Neural progenitor cell (in vitro differentiated cells): Measurements from ENCODE around the gene SLC35E1. TPM values are rescaled to one million over a fixed set of nuclear protein-coding genes. Genes with fewer than 3 reads are reported as not detected.

Source experiments
- DNase-seq: peaks from one replicate; pipeline ENCODE4 v3.0.0-alpha.2; 2016; ENCODE audit warnings: low spot score
- H2AFZ ChIP-seq: fragments of 200-600 bp; sonication (generic); replicated peaks from 2 replicates; pipeline ENCODE4 v1.6.1; 2016; ENCODE audit warnings: antibody characterized with exemption
- H3F3A ChIP-seq: fragments of 200-600 bp; sonication (generic); 2 replicates; pipeline ENCODE4 v1.6.1; 2016; ENCODE audit warnings: antibody characterized with exemption, low read depth
- H3K27ac ChIP-seq: fragments of 200-600 bp; sonication (generic); 2 replicates; pipeline ENCODE4 v1.5.1; 2016; ENCODE audit warnings: mild to moderate bottlenecking
- H3K27me3 ChIP-seq: fragments of 200-600 bp; sonication (generic); 2 replicates; pipeline ENCODE4 v1.6.1; 2016; ENCODE audit warnings: mild to moderate bottlenecking, moderate library complexity
- H3K36me3 ChIP-seq: fragments of 200-600 bp; sonication (generic); 2 replicates; pipeline ENCODE4 v1.5.1; 2016
- H3K4me1 ChIP-seq: fragments of 200-600 bp; sonication (generic); 2 replicates; pipeline ENCODE4 v1.6.1; 2016; ENCODE audit warnings: mixed run types
- H3K4me2 ChIP-seq: fragments of 200-600 bp; sonication (generic); 2 replicates; pipeline ENCODE4 v1.6.1; 2016
- H3K4me3 ChIP-seq: fragments of 200-600 bp; sonication (generic); 2 replicates; pipeline ENCODE4 v1.5.1; 2016
- H3K79me2 ChIP-seq: fragments of 200-600 bp; sonication (generic); 2 replicates; pipeline ENCODE4 v1.6.1; 2016; ENCODE audit warnings: low read depth
- H3K9ac ChIP-seq: fragments of 200-600 bp; sonication (generic); 2 replicates; pipeline ENCODE4 v1.6.1; 2016
- H3K9me3 ChIP-seq: fragments of 200-600 bp; sonication (generic); 2 replicates; pipeline ENCODE4 v1.5.1; 2016; ENCODE audit warnings: low read depth
- H4K20me1 ChIP-seq: fragments of 200-600 bp; sonication (generic); 2 replicates; pipeline ENCODE4 v1.6.1; 2016; ENCODE audit warnings: low read depth
- H3K27ac Mint-ChIP-seq: 3 replicates; pipeline ENCODE4 v1.8.0; 2021; ENCODE audit warnings: mixed read lengths
- H3K27me3 Mint-ChIP-seq: 2 replicates; pipeline ENCODE4 v1.8.0; 2022; ENCODE audit warnings: low read depth, mild to moderate bottlenecking, inconsistent platforms, moderate library complexity, mixed read lengths; ENCODE audit not compliant: insufficient read depth
- H3K36me3 Mint-ChIP-seq: 3 replicates; pipeline ENCODE4 v1.8.0; 2021; ENCODE audit warnings: mixed read lengths
- H3K4me1 Mint-ChIP-seq: 3 replicates; pipeline ENCODE4 v1.8.0; 2021; ENCODE audit warnings: mixed read lengths
- H3K4me3 Mint-ChIP-seq: 3 replicates; pipeline ENCODE4 v1.8.0; 2021; ENCODE audit warnings: mild to moderate bottlenecking, moderate library complexity, mixed read lengths
- H3K9me3 Mint-ChIP-seq: 3 replicates; pipeline ENCODE4 v1.8.0; 2020; ENCODE audit warnings: mixed read lengths
- CTCF ChIP-seq: fragments of 200-600 bp; sonication (generic); IDR thresholded peaks from 2 replicates; pipeline ENCODE4 v1.5.1; 2017; ENCODE audit warnings: antibody characterized with exemption, mild to moderate bottlenecking
- EZH2 ChIP-seq: fragments of 200-600 bp; sonication (generic); IDR thresholded peaks from 2 replicates; pipeline ENCODE4 v1.6.1; 2017; ENCODE audit warnings: antibody characterized with exemption, mild to moderate bottlenecking, moderate library complexity
- EZH2phosphoT487 ChIP-seq: fragments of 200-600 bp; sonication (generic); IDR thresholded peaks from 2 replicates; pipeline ENCODE4 v1.6.1; 2017; ENCODE audit warnings: antibody characterized with exemption
- total RNA-seq: library from RNA; depleted of rRNA; stranded (reverse); fragments of >200 nt; gene quantifications from 2 replicates; pipeline ENCODE4 v1.2.3, GENCODE V29; 2015; ENCODE audit warnings: low replicate concordance

Gene SLC35E1
- total RNA-seq, 1 donor from 2014 or later: 16.4 TPM

GRCh38 chr19:16579381-16579780 lies 7.2 kb upstream of the SLC35E1 start:
- Histone ChIP-seq H3K9me3 (no peaks in the 10 kb centered on the region), H3K4me3 (no peak overlapping the region), H4K20me1 (peaks cover 77% of the 10 kb centered on the region), H3K4me1 (peaks cover 7% of the 10 kb centered on the region), H3K79me2 (peaks cover 69% of the 10 kb centered on the region), H3K9ac (no peak overlapping the region), H3K27ac (no peak overlapping the region), H2AFZ (no peak overlapping the region), H3K36me3 (no peaks in the 10 kb centered on the region), H3F3A (peaks cover 6% of the 10 kb centered on the region), H3K27me3 (no peaks in the 10 kb centered on the region), H3K4me2 (no peak overlapping the region)
- Mint-ChIP-seq H3K4me1 (peaks cover 11% of the 10 kb centered on the region), H3K27me3 (no peaks in the 10 kb centered on the region), H3K4me3 (peak overlapping the region; percentile 35), H3K27ac (no peak overlapping the region), H3K36me3 (peaks cover 9% of the 10 kb centered on the region), H3K9me3 (no peaks in the 10 kb centered on the region)
- DNase-seq: no peak
- no peak for TF ChIP-seq EZH2phosphoT487
- no peak for TF ChIP-seq CTCF

- peaks cover 69% of the 10 kb centered on the region for H4K20me1 ChIP-seq
- DNase-seq: no peak
- no peak overlapping the region for H3K27ac Mint-ChIP-seq
Measured at GRCh38 chr19:16577531-16577985, 5.3 kb upstream of the SLC35E1 start.

GRCh38 chr19:16576690-16577530 lies 4.7 kb upstream of the SLC35E1 start:
- peaks cover 63% of the 10 kb centered on the region for H4K20me1 ChIP-seq
- no peaks in the 10 kb centered on the region for H3K27me3 Mint-ChIP-seq

More at GRCh38 chr19:16577531-16577985, 5.3 kb upstream of the SLC35E1 start:
- no peaks in the 10 kb centered on the region for H3K9me3 ChIP-seq
- no peak overlapping the region for H3K27ac ChIP-seq
- H3K36me3 Mint-ChIP-seq: peaks cover 9% of the 10 kb centered on the region
- H3K36me3 ChIP-seq: no peaks in the 10 kb centered on the region
- peaks cover 13% of the 10 kb centered on the region for H3K4me1 Mint-ChIP-seq
- no peaks in the 10 kb centered on the region for H3K27me3 Mint-ChIP-seq
- no peak overlapping the region for H3K4me3 ChIP-seq
- H3K27me3 ChIP-seq: no peaks in the 10 kb centered on the region
- H3K79me2 ChIP-seq: peaks cover 66% of the 10 kb centered on the region
- H3F3A ChIP-seq: peaks cover 10% of the 10 kb centered on the region
- no peaks in the 10 kb centered on the region for H3K9me3 Mint-ChIP-seq
- peaks cover 8% of the 10 kb centered on the region for H3K4me1 ChIP-seq
- no peak overlapping the region for H2AFZ ChIP-seq
- H3K4me2 ChIP-seq: no peak overlapping the region
- no peak overlapping the region for H3K9ac ChIP-seq
- no peak for TF ChIP-seq EZH2phosphoT487
- no peak for TF ChIP-seq CTCF
- TF ChIP-seq EZH2: no peak
- H3K4me3 Mint-ChIP-seq: no peak overlapping the region

More at GRCh38 chr19:16576690-16577530, 4.7 kb upstream of the SLC35E1 start:
- Histone ChIP-seq H3K36me3 (no peaks in the 10 kb centered on the region), H2AFZ (no peak overlapping the region), H3F3A (peaks cover 11% of the 10 kb centered on the region), H3K9me3 (no peaks in the 10 kb centered on the region), H3K4me3 (no peak overlapping the region), H3K27ac (no peak overlapping the region), H3K4me2 (no peak overlapping the region), H3K9ac (no peak overlapping the region), H3K79me2 (peaks cover 60% of the 10 kb centered on the region), H3K27me3 (no peaks in the 10 kb centered on the region), H3K4me1 (peaks cover 8% of the 10 kb centered on the region)
- H3K36me3 Mint-ChIP-seq: peaks cover 9% of the 10 kb centered on the region
- H3K4me1 Mint-ChIP-seq: peaks cover 13% of the 10 kb centered on the region
- H3K4me3 Mint-ChIP-seq: no peak overlapping the region
- H3K9me3 Mint-ChIP-seq: no peaks in the 10 kb centered on the region
- TF ChIP-seq EZH2 (no peak), CTCF (no peak), EZH2phosphoT487 (no peak)
- no peak for DNase-seq
- H3K27ac Mint-ChIP-seq: no peak overlapping the region
